ENCODE data around the gene TNPO3.
"Not testable (repeated sequence)": the region's sequence is repeated elsewhere in the genome, so short reads cannot be mapped to it uniquely, and the experiment has no call there.

Gene TNPO3

DNA sequence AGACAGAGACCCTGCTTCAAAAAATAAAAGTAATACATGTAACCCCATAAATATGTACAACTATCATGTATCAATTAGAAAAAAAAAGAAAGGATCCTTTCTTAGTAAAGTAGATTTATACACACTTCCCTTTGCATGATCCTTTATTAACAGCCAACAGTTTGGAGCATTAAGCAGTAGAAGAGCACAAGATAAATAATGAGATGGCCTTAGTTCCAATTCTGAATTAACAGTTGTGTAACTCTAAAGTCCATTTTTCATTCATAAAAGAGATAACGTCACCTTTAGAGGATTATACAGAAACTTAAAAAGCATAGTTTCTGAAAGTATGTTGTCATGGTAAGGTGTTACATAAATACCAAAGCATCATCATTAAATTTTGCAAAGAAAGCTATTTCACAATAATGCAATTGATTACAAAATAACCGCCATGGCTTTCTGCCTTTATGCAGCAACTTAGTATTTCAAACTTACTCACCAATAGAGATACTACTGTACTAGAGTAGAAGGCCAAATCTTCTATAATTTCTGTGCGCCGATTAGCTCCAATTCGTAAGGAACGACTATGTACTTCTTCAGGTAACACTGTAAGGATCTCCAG lies 40.3 kb downstream of the TNPO3 start:
- DNase-seq (ENCODE audit: low spot score) = no peak

DNA sequence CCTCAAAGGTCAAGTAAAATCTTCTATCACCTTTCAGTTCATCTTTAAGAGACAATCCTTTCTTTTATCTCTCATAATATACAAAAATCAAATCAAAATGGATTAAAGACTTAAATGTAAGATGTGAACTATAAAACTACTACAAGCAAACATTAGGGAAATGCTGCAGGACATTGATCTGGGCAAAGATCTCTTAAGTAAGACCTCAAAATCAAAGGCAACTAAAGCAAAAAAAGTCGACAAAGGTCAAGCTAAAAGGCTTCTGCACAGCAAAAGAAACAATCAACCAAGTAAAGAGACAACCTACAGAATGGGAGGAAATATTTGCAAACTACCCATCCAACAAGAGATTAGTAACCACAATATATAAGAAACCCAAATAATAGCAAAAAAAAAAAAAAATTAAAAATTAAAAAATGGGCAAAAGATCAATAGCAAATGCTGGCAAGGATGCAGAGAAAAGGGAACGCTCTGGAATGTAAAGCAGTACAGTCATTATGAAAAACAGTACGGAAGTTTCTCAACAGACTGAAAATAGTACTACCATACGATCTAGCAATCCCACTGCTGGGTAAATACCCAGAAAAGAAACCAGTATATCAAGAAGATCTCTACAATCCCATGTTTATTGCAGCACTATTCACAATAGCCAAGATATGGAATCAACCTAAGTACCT lies 41.7 kb downstream of the TNPO3 start:
- no peak for DNase-seq (ENCODE audit: low spot score)

DNA sequence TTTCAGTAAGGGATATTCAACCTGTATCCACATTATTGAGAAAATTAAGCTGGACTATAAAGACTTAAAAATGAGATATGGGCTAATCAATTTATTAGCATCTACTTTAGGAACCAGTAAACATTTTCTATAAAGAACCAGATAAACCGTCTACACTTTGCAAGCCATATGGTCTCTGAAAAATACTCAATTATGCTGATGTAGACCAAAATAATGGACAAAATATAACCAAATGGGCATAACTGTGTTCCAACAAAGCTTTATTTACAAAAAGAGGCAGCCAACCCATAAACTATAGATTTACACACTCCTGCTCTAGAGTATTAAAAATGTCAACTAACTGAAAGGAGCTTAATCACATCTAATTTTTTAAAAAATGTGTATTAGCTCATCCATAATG lies 42.3 kb downstream of the TNPO3 start:
- no peak for DNase-seq (ENCODE audit: low spot score)

DNA sequence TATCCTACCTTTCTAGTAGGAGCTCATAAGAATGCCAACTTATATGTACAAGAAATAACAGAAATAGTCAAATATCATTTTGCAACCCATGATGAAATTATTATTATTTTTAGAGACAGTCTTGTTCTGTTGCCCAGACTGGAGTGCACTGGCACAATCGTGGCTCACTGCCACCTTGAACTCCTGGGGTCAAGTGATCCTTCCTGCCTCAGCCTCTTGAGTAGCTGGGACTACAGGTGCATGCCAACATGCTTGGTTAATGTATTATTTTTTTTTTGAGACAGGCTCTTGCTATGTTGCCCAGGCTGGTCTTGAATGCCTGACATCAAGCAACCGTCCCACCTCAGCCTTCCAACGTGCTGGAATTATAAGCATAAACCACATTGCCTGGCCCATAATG lies 44.8 kb downstream of the TNPO3 start:
- peak; percentile 20 for DNase-seq (ENCODE audit: low spot score)

DNA sequence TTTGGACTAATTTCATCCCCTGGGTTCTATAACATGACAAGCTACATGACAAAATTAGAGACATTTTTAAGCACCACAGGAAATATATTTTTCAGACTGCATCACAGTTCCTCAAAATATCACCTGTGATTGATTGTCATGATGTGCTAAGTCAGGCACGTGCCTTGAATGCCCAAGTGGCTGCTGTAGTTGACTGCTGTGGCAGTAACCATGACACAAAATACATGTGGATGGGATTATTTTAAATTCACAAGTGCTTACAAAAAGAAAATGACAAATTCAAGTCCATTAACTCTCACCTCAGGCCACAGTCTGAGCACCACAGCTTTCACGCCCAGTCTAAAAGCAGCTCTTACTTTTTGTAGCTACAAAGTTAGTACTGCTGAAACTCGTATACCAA lies 45.5 kb downstream of the TNPO3 start:
- no peak for DNase-seq (ENCODE audit: low spot score)

DNA sequence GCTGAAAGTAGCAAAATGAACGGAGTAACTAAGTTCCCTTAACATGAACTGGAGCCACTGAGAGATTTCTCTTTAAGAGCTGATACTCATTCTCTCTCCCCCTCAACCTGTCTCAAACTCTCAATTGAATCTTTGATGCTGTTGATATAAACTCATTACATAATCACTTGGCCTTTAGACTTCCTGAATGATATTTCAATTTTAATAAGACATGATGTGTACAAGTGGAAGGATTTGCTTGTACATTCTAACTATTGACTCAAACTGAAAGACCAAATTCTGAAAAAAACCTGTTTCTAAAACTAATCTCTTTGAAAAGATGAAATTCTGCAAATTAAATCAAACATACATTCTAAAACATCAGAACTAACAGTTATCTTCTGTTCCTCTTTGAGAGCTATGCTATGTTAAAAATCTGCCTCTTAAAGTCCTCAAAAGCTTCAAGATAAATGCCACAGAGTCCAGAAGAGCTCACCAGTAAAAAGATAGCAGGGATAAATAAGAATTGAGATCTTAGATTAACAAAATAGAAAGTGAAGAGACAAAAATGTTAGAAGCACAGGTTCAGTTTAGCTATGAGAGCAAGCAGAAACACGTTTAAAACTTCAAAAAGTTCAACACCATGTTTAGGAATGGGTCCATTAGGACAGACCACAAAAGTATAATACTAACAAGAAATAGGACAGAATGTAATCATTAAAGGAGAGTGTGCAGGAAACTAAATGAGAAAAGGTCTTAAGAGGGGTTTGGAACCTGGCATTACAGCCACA lies 46.1 kb downstream of the TNPO3 start:
- no peak for DNase-seq (ENCODE audit: low spot score)

DNA sequence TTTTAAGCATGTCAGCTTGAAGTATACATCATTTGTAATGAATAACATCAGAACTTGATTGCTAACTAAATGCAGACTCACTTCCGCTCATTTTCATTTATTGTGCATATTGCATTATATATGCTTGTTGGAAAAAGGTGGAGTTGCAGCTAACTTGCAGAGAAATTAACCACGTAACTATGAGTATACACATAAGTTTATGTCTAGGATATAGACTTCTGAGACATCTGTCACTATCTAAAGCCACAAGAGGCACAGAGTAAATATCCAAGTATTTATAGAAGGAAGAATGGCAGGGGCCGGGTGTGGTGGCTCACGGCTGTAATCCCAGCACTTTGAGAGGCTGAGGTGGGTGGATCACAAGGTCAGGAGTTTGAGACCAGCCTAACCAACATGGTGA lies 47.3 kb downstream of the TNPO3 start:
- no peak for DNase-seq (ENCODE audit: low spot score)

DNA sequence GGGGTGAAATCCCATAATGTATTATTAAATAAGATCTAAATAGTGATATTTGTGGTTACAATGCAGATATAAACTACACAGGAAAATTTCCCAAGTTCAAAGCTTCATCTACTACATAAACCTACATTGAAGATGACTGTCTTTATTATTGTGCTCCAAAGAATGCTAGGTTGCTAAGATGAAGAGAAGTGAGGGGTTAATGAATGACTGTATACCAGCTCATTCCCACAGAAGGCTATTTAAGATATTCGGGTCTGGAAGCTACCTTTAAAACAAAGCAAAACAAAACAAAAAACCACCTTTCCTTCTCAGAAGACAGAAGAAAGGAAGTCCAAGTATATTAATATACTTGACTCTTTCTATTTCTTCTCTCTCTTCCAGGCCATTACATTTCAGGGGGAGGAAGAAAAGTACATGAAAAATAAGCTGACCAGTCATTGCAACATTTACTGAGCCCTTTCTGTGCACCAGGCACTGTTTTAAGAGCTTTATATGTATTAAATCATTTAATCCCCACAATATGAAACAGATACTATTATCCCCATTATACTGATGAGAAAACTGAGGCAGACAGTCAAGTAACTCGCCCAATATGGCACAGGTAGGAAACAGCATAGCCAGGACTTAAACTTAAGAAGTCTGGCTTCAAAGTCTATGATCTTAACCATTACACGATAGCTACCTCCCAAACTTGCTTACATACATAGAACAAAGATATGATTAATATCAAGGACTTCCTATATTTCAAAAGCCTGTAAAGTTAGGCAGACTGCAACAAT lies 48.1 kb downstream of the TNPO3 start:
- DNase-seq (ENCODE audit: low spot score) = peak; percentile 77

DNA sequence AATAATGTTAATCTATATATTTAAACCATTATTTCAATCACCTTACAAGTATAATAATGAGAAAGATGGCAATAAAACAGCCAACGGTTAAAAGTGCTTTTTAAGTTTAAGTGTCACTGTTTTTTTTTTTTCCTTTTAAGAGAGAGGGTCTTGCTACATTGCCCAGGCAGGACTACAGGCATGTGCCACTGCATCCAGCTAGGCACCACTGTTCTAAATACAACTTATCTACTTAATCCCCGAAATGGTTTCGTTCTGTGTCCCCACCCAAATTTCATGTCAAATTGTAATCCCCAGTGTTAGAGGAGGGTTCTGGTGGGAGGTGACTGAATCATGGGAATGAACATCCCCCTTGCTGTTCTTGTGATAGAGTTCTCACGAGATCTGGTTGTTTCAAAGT lies 49.7 kb downstream of the TNPO3 start:
- no peak for DNase-seq (ENCODE audit: low spot score)

DNA sequence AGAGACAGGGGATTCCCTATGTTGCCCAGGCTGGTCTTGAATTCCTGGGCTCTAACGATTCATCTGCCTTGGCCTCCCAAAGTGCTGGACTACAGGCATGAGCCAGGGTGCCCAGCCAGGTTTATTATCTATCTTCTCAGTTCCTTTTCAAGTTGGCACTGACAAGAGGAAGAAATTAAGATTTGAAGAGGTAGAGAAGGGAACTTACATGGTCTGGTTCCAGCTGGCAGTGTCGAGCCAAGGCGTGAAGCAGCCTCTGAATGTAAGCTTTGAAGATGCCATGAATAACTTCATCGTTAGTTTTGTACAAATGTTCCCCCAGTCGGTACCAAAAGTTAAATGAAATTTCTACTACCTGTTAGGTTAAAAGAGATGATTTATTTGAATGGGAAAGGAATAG lies 57.7 kb downstream of the TNPO3 start:
- peak; percentile 35 for DNase-seq (ENCODE audit: low spot score)

DNA sequence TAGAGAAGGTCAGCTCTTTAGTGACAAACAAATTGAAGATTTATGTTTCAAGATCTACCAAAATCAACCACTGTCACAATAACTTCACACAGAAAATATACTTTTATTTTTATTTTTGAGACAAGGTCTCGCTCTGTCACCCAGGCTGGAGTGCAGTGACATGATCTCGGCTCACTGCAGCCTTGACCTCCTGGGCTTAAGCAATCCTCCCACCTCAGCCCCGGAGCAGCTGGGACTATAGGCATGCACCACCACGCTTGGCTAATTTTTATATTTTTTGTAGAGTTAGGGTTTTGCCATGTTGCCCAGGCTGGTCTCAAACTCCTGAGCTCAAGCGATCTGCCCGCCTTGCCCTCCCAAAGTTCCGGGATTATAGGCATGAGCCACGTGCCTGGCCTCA lies 60.4 kb downstream of the TNPO3 start:
- DNase-seq (ENCODE audit: low spot score) = not testable (repeated sequence)

DNA sequence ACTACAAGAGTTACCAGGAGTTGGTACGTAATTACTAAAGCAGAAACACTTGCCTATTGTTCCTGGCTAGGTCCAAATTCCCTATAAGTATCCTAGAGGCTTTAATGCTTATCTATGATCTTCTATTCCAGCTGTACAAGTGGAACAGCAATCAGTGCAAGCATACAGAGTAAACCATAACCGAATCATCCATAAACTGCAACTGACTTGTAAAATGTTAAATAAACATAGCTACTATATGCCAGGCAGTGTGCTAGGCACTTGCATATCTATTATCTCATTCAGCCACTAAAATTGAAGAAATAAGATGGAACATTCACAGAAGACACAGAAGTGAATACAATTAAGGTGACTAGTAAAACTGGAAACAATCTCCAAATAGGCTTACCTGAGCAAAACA lies 61.5 kb downstream of the TNPO3 start:
- no peak for DNase-seq (ENCODE audit: low spot score)

DNA sequence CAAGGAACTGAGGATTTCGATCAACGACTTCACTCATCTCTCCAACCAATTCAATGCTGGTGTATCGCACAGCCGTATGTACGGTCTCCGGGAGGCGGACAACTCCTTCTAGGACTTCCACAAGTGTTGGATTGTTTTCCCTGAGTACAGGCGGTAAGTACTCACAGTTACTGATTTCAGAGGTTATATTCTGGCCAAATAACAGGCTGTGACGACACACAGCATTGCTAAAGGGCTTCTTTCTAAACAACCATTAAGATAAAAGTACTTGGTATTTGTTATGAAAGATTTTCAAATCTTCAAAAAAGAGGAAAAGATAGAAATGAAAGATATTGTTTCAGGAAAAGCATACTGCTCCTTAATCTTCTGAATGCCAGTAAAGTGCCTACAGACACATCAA lies 65.0 kb downstream of the TNPO3 start:
- no peak for DNase-seq (ENCODE audit: low spot score)

DNA sequence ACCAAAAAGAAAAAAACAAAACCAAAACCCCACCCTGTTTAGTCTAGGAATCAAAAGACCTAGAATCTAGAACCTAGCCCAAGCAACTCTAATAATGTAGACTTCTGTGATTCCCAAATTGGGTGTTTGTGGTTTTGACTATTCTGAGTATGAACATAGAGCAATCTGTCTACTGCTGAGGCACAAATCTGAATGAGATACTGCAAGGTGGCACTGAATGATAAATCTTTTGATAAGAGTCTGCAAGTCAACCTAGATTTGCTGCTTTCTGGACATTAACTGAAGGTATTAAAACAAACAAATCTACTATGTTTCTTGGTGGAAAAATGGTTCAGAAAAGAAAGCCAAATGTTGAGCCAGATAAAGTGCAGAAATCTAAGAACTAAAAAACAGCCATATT lies 66.5 kb downstream of the TNPO3 start:
- DNase-seq (ENCODE audit: low spot score) = no peak

DNA sequence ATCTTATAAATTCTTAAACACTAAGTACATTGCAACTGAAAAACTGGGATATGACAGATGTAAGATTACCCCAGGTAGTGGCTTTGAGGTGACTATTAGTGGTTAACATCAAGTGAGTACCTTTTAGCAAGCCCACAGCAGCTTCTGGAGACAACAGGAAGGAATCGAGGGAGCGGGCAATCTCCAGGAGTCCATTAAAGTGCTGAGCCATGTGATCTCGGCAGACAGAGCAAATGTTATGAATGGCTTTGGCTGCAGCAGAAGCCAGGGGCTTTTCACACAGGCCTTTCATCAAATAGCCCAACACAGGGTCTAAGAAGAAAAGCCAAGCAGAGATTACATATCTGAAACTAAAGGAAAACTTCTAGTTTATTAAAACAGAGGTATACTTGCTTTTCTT lies 68.3 kb downstream of the TNPO3 start:
- DNase-seq (ENCODE audit: low spot score) = no peak

DNA sequence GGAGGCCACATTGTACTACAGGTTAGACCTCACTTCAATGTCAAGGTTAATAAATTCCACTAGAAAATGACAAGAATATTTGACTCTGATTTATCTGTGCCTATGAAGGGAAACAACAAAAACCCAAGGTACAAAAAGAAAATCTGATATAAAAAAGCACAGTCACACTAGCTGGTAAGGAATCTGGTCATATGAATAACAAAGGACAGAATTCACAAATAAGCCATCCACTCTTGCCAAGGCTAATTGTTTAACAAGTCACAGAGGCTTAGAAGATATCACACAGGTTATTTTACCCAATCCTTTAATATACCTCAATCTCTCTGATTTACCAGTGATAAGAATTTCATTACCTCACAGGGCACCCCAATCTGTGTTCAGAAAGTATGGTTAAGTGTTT lies 69.3 kb downstream of the TNPO3 start:
- no peak for DNase-seq (ENCODE audit: low spot score)

DNA sequence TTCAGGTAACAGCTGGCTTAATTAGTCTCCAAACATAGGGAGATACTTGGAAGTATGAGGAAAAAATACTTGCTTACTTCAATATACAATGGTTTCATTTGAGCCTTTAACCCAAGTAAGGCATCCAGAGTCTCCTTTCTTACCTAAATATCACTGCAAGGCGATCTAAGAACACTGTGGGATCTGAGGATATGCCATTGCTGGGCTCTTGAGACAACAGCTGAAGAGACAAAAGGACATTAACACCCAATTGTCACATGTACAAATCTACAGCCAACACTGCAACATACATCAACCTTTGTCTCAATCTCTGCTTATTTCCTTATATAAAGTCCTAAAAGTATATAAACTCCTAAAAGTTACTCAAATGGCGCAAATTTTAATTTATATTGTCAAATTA lies 72.8 kb downstream of the TNPO3 start:
- no peak for DNase-seq (ENCODE audit: low spot score)

DNA sequence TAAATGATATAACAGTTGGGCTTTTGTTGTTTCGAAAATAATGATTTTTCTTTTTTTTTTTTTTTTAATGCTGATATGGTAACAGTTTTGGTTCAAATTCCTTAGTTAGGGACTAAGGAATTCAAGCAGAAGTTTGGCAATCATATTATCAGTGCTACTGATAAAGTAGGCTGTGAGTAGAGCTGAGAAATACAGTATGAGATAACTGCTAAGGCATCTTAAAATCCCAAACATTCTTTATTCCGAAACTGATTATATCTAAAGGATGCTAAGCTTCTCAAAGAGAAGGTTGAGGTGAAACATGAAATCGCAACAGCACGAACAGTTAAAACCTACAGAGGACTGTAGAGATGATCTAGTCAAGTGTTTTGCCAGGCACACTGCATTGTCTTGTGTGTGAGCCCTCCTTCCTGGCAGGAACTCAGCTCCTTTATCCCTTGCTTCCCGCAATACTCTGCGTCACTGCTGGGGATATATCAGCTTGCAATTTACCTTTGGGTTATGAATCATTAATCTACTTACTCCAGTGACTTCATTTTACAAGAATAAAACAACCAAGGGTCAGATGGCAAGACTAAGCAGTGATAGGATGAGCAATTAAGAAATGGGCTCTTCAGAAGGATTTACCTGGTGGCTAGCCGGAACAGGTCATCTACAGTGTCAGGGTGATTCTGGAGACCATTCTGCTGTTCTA lies 80.5 kb downstream of the TNPO3 start:
- DNase-seq (ENCODE audit: low spot score) = peak; percentile 86

DNA sequence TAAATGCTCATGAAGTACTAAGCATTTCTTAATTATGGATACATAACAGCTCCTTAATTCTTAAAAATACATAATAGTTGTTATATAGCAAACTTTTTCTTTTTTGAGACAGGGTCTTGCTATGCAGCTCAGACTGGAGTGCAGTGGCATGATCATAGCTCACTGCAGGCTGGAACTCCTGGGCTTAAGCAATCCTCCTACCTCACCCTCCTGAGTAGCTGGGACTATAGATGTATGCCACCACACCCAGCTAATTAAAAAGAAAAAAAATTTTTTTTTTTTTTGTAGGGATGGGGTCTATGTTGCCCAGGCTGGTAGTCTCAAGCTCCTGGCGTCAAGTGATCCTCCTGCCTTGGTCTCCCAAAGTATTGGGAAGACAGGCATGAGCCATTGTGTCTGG lies 86.3 kb downstream of the TNPO3 start:
- DNase-seq (ENCODE audit: low spot score) = no peak

DNA sequence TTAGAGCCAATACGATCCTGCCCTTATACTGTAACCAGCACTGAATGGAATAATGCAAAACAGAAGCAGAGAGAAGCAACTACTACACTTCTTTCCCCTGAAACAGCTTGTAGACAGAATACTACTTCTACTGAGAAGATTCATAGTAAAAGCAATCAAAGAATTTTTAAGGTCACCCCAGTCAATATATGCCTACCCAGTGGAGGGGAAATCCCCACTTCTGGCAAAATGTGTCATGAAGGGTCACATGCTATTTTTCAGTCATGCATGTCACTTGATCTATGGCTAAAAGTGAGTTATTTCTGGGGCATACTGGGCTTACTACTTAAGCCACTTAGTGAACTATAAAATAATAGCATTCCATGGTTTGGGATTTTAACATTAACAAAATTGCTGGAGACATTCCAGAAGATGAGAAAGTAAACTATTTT lies 91.6 kb downstream of the TNPO3 start:
- DNase-seq (ENCODE audit: low spot score) = peak; percentile 88

DNA sequence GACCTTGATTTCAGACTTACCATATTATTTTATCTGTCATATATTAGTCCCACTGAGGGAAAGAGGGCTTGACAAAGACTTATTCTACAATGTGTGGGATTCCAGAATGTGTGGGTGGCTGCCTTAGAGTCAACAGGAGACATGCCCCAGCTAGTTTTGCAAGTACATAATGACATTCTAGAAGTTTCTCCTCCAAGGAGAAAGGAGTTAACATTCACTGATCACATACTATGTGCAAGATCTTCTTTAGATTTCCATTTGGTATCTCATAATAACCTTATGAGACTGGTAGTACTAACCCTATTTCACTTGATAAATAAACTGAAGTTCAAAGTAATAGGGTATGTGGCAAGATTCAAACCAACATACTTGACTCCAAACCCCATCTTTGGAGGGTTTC lies 92.0 kb downstream of the TNPO3 start:
- peak; percentile 42 for DNase-seq (ENCODE audit: low spot score)

DNA sequence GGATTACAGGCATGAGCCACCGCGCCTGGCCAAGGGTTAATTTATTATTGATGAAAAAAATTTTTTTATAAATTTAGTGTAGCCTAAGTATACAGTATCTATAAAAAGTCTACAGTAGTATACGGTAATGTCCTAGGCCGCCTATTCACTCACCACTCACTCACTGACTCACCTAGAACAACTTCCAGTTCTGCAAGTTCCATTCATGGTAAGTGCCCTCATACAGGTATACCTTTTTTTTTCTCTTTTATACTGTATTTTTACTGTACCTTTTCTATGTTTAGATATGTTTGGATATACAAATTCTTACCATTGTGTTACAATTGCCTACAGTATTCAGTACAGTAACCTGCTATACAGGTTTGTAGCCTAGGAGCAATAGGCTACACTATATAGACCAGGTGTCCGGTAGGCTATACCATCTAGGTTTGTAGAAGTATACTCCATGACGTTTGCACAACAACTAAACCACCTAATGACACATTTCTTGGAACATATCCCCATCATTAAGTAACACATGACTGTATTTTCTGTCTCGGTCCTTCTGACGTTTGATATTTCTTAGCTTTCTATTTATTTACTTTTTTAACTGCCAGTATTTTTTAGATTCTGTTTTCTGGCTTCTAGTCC lies 93.8 kb downstream of the TNPO3 start:
- DNase-seq (ENCODE audit: low spot score) = peak; percentile 29
